Pancreas (tissue), 10 donors: ENCODE measurements around the gene GFRA1. TPM values are rescaled to one million over a fixed set of nuclear protein-coding genes. Genes with fewer than 3 reads are reported as not detected.
A peak's percentile ranks its signal among the peaks of the same experiment; 100 is the strongest.

Experiments used
- ATAC-seq, 4 donors: fragments of 200-7000 bp; cut with Tn5 transposase; one replicate each; pipeline versions ENCODE4 v1.8.0 to v1.9.1; 2020; ENCODE audit warnings: mild to moderate bottlenecking in 4 of 4, moderate library complexity in 4 of 4
- DNase-seq, 6 donors: peaks; one replicate each; pipeline ENCODE4 v3.0.0-alpha.2; 2020
- FAIRE-seq: peaks from 2 replicates; lab custom pipeline; 2012; peaks lifted over from hg19 to GRCh38; lab: Jason Lieb, UNC
- H3K27ac ChIP-seq, 4 donors: fragments of 200-600 bp; sonication (generic); 1 replicate in 3 of 4; 2 replicates in 1 of 4; pipeline versions ENCODE4 v1.5.0 to v1.8.0; 2020
- H3K27me3 ChIP-seq, 4 donors: fragments of 200-600 bp; one replicate each; pipeline ENCODE4 v1.8.0; 2021
- H3K36me3 ChIP-seq, 3 donors: fragments of 200-600 bp; sonication (generic) in 1 of 3; one replicate each; pipeline versions ENCODE4 v1.5.0 to v1.8.0; 2020 to 2021
- H3K4me1 ChIP-seq, 3 donors: fragments of 200-600 bp; one replicate each; pipeline ENCODE4 v1.8.0; 2021
- H3K4me3 ChIP-seq, 4 donors: fragments of 200-600 bp; sonication (generic) in 2 of 4; one replicate each; pipeline versions ENCODE4 v1.5.0 to v1.8.0; 2020 to 2021
- H3K9me3 ChIP-seq, 4 donors: fragments of 200-600 bp; one replicate each; pipeline ENCODE4 v1.8.0; 2021
- CTCF ChIP-seq, 4 donors: fragments of 200-600 bp; sonication (generic) in 3 of 4; IDR thresholded peaks; one replicate each; pipeline versions ENCODE4 v1.5.0 to v1.8.0; 2021; ENCODE audit warnings: antibody characterized with exemption in 4 of 4
- WGBS, 2 donors: extraction: QIAGEN DNeasy Blood & Tissue Kit; methylation state at CpG; one replicate each; pipeline ENCODE4 v1.1.7; 2013; 5-methylcytosine and 5-hydroxymethylcytosine counted together
- intact Hi-C, 3 donors: fragments of 100-400 bp; cut with DNase I; formaldehyde crosslinking; loops; one replicate each; pipeline versions ENCODE4 v1.11.1 to v1.14.2; 2022
- polyA plus RNA-seq, 2 donors: library from polyadenylated mRNA; stranded (reverse); fragments of 200-250 nt; gene quantifications; one replicate each; pipeline ENCODE4 v1.2.3, GENCODE V29; 2013
- total RNA-seq, 6 donors: library from RNA; stranded (reverse); fragmentation: NEBNext Ultra II Directional in 4 of 6; extraction: Animal tissue kit (Norgen Biotek cat#: 25700) in 4 of 6; gene quantifications; one replicate each; pipeline versions ENCODE4 v1.2.1 to v1.2.4, GENCODE V29; 2021 to 2023
- donor health status: healthy with polysubstance abuse.
- donor health status: DM: no; HTN: no; CAD: no; lungs with moderate emphysema.
- donor health status: DM: no; HTN: no; CAD: no.
- donor health status: control.
- donor health status: control.
- donor health status: Bipolar disorder and iron deficiency.
- donor health status: DM: yes; HTN: yes; CAD: no.
- donor health status: DM: no; HTN: no; CAD: no.
- donor health status: DM: no; HTN: no; CAD: no.
- donor health status: DM: yes; HTN: yes; CAD: no.

GFRA1 gene
- total and polyA plus RNA-seq, 8 donors = 0.61 to 4.4 (median 1.3) TPM

GRCh38 chr10:116088985-116089384 is 184.0 kb downstream of the GFRA1 start:
- no peaks in the 10 kb centered on the region for H3K4me1 ChIP-seq
- intact Hi-C loops = no loop called here
- peak in 1 of 4 donors; percentile 22 for ATAC-seq
- no peaks in the 10 kb centered on the region for H3K36me3 ChIP-seq
- no peak overlapping the region for H3K4me3 ChIP-seq
- H3K27ac ChIP-seq = no peak overlapping the region
- TF ChIP-seq CTCF (IDR thresholded peaks at IDR 0.05) = no peak
- no peaks in the 10 kb centered on the region for H3K9me3 ChIP-seq
- no peak for FAIRE-seq
- no peaks in the 10 kb centered on the region for H3K27me3 ChIP-seq
- DNase-seq = no peak
- 53 to 54% methylated on average over 6 of the region's 6 CpGs for WGBS, 2 donors

GRCh38 chr10:116085323-116085722 is 187.7 kb downstream of the GFRA1 start:
- TF ChIP-seq CTCF (IDR thresholded peaks at IDR 0.05) = no peak
- no peaks in the 10 kb centered on the region for H3K27me3 ChIP-seq
- H3K27ac ChIP-seq = no peak overlapping the region
- no peaks in the 10 kb centered on the region for H3K36me3 ChIP-seq
- ATAC-seq (no peak), FAIRE-seq (no peak), DNase-seq (no peak)
- no peaks in the 10 kb centered on the region for H3K9me3 ChIP-seq
- intact Hi-C loops = no loop called here
- WGBS, 2 donors = 82% methylated on average over 4 of the region's 4 CpGs
- no peak overlapping the region for H3K4me3 ChIP-seq
- no peaks in the 10 kb centered on the region for H3K4me1 ChIP-seq

- Histone ChIP-seq H3K27ac (no peak overlapping the region), H3K4me3 (no peak overlapping the region), H3K4me1 (no peaks in the 10 kb centered on the region), H3K27me3 (no peaks in the 10 kb centered on the region), H3K9me3 (no peaks in the 10 kb centered on the region), H3K36me3 (no peaks in the 10 kb centered on the region)
- TF ChIP-seq CTCF (IDR thresholded peaks at IDR 0.05) = no peak
- ATAC-seq (no peak), DNase-seq (no peak), FAIRE-seq (no peak)
- intact Hi-C loops = no loop called here
- 81 to 91% methylated on average over 6 of the region's 6 CpGs for WGBS, 2 donors
These were observed 188.8 kb downstream of the GFRA1 start for GRCh38 chr10:116084161-116084560.

- intact Hi-C loops = no loop called here
- Histone ChIP-seq H3K36me3 (no peaks in the 10 kb centered on the region), H3K4me1 (no peaks in the 10 kb centered on the region), H3K27me3 (no peaks in the 10 kb centered on the region), H3K4me3 (no peak overlapping the region), H3K9me3 (no peaks in the 10 kb centered on the region), H3K27ac (no peak overlapping the region)
- peak in 2 of 4 donors; percentile 46 to 51 for ATAC-seq
- FAIRE-seq = no peak
- TF ChIP-seq CTCF (IDR thresholded peaks at IDR 0.05) = no peak
- 31 to 48% methylated on average over 8 of the region's 8 CpGs for WGBS, 2 donors
- DNase-seq = no peak
These were observed 189.7 kb downstream of the GFRA1 start for GRCh38 chr10:116083226-116083762.

- ATAC-seq (no peak), DNase-seq (no peak), FAIRE-seq (no peak)
- Histone ChIP-seq H3K4me1 (no peaks in the 10 kb centered on the region), H3K36me3 (no peaks in the 10 kb centered on the region), H3K27me3 (no peaks in the 10 kb centered on the region), H3K27ac (no peak overlapping the region), H3K4me3 (no peak overlapping the region), H3K9me3 (no peaks in the 10 kb centered on the region)
- intact Hi-C loops = no loop called here
- TF ChIP-seq CTCF (IDR thresholded peaks at IDR 0.05) = no peak
- WGBS, 2 donors = 69 to 70% methylated on average over 3 of the region's 3 CpGs
These were observed 190.2 kb downstream of the GFRA1 start for GRCh38 chr10:116082762-116083161.
